ENCODE data around the gene PIAS4. TPM values are rescaled to one million over a fixed set of nuclear protein-coding genes. Genes with fewer than 3 reads are reported as not detected.

PIAS4 gene
- total RNA-seq, 2 donors from 2014 or later, result 10.9 to 11.4 TPM

DNA sequence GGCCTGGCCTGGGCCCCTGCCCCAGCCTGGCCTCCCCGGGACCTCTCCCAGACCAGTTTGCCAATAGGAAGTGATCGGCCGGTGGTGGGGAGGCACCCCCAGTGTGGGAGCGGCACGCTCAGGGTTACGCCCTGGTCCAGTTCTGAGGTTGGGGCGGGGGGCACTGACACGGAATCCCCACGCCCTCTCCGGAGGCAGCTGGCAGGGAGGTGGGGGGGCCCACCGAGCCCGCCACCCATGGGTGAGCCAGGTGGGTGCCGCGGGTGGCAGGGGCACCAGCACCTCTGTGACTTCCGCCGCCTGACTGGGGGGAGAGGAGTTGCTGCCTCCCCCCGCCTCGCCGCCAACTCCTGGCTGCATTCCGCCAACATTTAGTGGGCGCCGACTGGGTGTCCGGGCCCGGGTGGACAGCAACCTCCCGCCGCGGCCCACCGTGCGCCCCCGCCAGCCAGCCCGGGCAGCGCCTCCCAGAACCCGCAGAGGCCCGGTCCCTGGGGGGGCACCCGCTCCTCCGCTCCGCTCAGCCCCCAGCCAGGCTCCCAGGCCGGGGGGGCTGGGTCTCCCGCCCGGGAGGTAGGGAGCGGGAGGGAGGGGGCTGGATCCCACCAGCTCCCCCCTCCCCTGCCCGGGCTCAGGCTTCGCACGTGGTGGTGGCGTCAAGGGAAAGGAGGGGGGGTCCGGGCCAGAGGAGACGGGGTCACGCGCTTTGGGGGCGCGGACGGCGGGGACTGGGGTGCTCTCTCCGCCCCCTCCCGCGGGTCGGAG is 57.1 kb downstream of the PIAS4 start:
- Histone ChIP-seq H3K4me1 (peaks cover 0 to 61% of the 10 kb centered on the region in 2 donors), H3K4me3 (peak overlapping the region; percentile 68 to 84), H3K27ac (peak overlapping the region; percentile 97 to 99), H3K9me3 (no peaks in the 10 kb centered on the region), H3K27me3 (no peaks in the 10 kb centered on the region), H3K36me3 (peaks cover 10% of the 10 kb centered on the region)
- DNase-seq (ENCODE audit: low spot score), result no peak
- TF ChIP-seq, protein P1, sequence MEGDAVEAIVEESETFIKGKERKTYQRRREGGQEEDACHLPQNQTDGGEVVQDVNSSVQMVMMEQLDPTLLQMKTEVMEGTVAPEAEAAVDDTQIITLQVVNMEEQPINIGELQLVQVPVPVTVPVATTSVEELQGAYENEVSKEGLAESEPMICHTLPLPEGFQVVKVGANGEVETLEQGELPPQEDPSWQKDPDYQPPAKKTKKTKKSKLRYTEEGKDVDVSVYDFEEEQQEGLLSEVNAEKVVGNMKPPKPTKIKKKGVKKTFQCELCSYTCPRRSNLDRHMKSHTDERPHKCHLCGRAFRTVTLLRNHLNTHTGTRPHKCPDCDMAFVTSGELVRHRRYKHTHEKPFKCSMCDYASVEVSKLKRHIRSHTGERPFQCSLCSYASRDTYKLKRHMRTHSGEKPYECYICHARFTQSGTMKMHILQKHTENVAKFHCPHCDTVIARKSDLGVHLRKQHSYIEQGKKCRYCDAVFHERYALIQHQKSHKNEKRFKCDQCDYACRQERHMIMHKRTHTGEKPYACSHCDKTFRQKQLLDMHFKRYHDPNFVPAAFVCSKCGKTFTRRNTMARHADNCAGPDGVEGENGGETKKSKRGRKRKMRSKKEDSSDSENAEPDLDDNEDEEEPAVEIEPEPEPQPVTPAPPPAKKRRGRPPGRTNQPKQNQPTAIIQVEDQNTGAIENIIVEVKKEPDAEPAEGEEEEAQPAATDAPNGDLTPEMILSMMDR (IDR thresholded peaks at IDR 0.05), result no peak

DNA sequence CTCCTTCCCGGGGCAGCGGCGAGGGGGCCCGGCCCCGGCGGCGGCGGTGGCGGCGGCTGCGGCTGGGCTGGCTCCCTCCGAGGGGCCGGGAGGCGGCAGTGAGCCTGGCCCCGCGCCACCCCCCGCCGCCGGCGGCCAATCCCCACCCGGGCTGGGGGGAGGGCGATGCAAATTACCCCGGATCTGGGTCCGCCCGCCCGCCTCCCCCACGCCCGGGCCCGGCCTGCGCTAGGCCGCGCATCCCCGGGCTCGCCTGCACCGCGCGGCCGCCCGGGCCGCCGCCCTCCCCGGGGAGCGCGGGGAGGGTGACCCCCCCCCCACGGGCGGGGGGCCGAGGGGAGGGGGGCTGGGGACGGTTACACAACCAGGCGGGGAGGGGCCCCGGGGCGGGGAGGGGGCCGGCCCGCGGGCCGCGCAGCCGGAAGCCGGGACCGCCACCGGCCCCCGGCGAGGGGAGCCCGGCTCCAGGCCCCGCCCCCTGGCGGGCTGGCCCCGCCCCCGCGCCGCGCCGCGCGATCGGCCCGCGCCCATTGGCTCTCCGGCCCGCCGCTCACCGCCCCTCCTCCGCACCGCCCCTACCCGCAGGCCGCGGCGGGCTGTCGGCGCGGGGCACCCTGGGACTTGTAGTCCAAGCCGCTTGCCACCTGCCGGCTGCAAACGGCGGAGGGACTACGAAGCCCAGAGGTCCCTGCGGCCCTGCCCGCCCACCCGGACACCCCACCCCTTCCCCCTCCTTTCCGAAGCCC is 58.1 kb downstream of the PIAS4 start:
- Histone ChIP-seq H3K4me1 (peaks cover 0 to 51% of the 10 kb centered on the region in 2 donors), H3K27me3 (no peaks in the 10 kb centered on the region), H3K9me3 (no peaks in the 10 kb centered on the region), H3K27ac (peak overlapping the region; percentile 99), H3K36me3 (peaks cover 10% of the 10 kb centered on the region), H3K4me3 (peak overlapping the region; percentile 98 to 100)
- peak; percentile 96 for DNase-seq (ENCODE audit: low spot score)
- TF ChIP-seq, protein P1 (IDR thresholded peaks at IDR 0.05), result no peak

DNA sequence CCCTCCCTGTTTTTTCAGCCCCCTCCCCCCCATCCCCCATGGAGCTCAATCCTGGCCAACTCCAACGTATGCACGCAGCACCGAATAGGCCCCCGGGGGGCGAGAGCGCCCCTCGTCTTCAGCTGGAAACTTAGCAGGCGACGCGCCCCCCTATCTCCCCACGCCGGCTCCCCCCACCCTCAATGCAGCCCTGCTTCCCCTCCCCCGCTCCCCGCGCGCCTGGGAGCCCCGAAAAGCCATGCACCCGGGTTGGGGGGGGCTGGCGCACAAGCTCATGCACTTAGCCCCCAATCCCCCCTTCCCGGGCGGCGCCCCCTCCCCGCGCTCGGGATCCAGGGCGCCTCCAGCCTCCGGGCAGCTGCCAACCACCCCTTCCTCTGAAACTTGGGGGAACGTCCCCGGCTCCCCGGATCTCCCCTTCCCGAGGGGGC is 58.7 kb downstream of the PIAS4 start:
- TF ChIP-seq, protein P1 (IDR thresholded peaks at IDR 0.05), result no peak
- H3K4me3 ChIP-seq, result peak overlapping the region; percentile 98 to 100
- H3K27ac ChIP-seq, result peak overlapping the region; percentile 97 to 99
- no peaks in the 10 kb centered on the region for H3K27me3 ChIP-seq
- no peaks in the 10 kb centered on the region for H3K9me3 ChIP-seq
- H3K4me1 ChIP-seq, result peaks cover 0 to 46% of the 10 kb centered on the region in 2 donors
- H3K36me3 ChIP-seq, result peaks cover 10% of the 10 kb centered on the region
- DNase-seq (ENCODE audit: low spot score), result no peak

DNA sequence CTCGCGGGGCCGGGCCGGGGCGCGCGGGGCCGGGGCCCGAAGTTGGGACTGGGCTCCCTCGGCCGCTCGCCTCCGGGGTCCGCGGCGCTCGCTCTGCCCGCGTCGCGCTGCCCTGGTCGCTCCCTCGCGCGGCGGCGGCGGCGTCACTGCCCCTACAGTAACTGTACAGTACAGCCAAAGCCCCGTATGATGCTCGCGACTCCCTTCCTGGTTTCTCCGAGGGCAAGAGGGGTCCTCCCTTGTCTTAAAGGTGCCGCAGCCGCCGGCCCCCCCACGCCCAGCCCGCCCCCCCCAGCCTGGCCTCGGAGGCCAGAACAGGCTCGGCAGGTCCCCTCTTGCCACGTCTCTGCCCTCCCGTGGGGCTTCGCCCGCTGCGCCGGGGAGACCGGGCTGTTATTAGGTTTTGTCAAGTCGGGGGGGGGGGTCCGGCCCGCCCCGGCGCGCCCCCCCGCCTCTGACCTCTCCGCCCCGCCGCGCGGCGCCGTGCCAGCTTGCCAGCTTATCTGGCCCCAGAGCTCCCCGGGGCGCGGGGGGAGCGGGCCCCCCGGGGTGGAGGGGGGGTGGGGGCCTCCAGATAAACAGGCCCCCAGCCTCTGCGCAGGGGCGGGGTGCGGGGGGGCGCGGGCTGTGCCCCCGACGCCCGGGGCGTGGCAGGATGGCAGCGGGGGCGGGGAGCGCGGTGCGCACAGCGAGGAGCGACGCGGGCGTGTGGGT is 59.3 kb downstream of the PIAS4 start, which contains the start of gene ZBTB7A:
ZBTB7A (minus strand) TSS at position 218 of the 714 bp plus-strand sequence. CDS start 11,667 bp downstream, outside the sequence.
- peak within 1 kb of the TSS; percentile 97 to 99 for H3K27ac ChIP-seq
- DNase-seq (ENCODE audit: low spot score), result peak; percentile 90
- peaks cover 10% of the 10 kb centered on the region for H3K36me3 ChIP-seq
- H3K4me1 ChIP-seq, result peaks cover 0 to 39% of the 10 kb centered on the region in 2 donors
- peak within 1 kb of the TSS; percentile 98 to 100 for H3K4me3 ChIP-seq
- TF ChIP-seq, protein P1 (IDR thresholded peaks at IDR 0.05), result no peak
- no peaks in the 10 kb centered on the region for H3K9me3 ChIP-seq
- H3K27me3 ChIP-seq, result no peaks in the 10 kb centered on the region

DNA sequence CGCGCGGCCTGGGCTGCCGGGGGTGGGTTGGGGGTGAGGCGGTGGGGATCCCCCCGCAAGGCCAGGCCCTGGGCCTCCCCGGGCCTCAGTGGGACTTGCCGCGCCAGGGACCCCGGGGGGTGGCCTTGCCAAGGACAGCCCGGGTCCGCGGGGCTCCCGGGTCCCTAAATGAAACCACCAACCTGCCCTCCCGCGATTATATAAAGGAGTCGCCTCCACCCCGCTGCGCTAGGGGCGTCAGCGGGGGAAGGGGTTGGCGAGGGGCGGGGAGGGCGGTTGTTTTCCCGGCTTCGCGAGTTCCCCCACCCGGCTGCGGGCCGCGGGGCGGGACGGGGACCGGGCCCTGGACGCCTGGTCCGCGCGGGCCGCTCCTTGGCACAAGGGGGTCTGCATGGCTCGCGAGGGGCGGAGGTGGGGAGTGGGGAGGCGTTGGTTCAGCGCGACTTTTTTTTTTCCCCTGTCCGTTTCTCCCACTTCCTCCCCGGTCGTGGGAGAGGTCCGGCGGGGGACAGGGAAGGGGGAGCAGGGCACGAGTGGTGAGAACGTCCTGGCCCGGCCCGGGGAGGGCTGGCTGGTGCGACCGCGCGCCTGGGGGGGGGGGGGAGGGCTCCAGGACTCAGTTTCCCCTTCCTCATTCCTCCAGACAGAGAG is 60.0 kb downstream of the PIAS4 start:
- Histone ChIP-seq H3K4me3 (peak overlapping the region; percentile 98 to 100), H3K27ac (peak overlapping the region; percentile 97 to 99), H3K4me1 (peaks cover 0 to 32% of the 10 kb centered on the region in 2 donors), H3K36me3 (peaks cover 10% of the 10 kb centered on the region), H3K27me3 (no peaks in the 10 kb centered on the region), H3K9me3 (no peaks in the 10 kb centered on the region)
- no peak for DNase-seq (ENCODE audit: low spot score)
- TF ChIP-seq, protein P1 (IDR thresholded peaks at IDR 0.05), result no peak

Data from right atrium auricular region (tissue), 2 donors.